Lower leg skin (tissue), 3 donors: ENCODE data around the gene SLC9A7.

ENCODE experiments used
- CTCF ChIP-seq, 3 donors: fragments of 450-650 bp; IDR thresholded peaks; one replicate each; pipeline ENCODE4 v1.5.1; 2016; ENCODE audit warnings: antibody characterized with exemption in 3 of 3, mild to moderate bottlenecking in 3 of 3, moderate library complexity in 2 of 3
- POLR2A ChIP-seq, 2 donors: fragments of 450-650 bp; IDR thresholded peaks; one replicate each; pipeline ENCODE4 v1.6.1; 2016 to 2017; ENCODE audit warnings: antibody characterized with exemption in 2 of 2, mild to moderate bottlenecking in 1 of 2, moderate library complexity in 1 of 2

DNA sequence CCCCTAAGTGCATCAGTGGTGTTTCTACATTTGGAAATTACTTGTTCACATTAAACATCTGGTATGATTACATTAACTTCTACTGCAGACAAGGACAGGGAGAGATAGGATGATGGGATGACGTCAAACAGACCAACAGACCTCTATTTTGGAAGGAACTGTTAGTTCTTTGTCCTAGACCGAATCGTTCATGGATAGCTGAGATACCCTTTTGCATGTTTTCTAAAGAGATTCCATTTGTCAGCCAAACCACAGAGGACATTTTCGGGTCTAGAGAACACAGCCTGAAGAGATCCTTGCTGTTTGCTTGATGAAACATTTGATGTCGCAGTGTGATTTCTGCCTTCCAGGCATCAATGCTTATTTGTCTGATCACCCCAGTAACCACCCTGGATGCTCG, 157.6 kb downstream of the SLC9A7 start:
- TF ChIP-seq POLR2A (IDR thresholded peaks at IDR 0.05), result no peak
- no peak for TF ChIP-seq CTCF (IDR thresholded peaks at IDR 0.05)
